SKM-1 (cell line): ENCODE results near the gene KIF12.

ENCODE experiments used
- DNase-seq: peaks from one replicate; lab custom pipeline; 2025; ENCODE audit not compliant: unreplicated experiment; lab: John Stamatoyannopoulos, UW

The KIF12 gene

DNA sequence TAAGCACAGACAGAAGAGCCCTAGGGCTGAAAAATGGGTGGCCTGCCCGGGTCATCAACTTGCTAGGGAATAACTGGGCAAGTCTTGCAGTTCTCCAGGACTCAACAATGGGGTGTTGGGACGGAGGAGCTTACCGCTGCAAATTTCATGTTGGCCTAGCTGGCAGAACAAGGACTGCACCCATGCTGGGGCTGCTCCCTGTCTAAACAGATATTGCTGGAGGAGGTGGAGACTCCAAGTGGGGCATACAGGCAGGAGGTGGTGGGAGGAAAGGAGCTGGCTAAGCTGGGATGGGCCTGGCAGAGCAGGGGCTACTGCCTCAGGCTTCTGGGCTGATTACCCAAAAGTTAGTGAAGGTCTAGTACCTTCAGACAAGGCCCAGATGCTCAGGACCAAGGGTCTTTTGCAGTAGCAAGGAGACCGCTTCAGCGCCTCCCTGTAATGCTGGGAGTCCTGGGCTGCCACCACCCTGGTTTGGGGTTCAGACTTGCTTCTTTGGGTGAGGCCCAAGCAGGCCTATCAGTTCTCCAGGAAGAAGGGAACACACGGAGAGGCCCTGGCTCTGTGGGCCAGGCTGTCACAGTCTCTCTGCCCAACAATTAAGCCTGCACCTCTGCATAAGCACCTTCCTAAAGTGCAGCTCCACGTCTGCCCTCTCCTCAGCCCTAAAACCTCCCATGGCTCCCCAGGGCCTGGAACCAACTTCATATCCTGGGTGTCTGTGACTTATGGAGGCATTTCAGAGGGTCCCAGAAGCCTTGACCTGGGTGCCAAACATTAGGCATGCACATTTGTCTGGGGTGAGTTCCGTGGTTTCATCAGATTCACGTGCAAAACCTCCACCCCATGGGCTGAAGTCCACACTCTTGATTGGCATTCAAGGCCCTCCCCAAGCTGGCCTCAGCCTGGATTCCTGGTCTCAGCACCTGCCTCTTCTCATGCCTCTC, 24.2 kb upstream of the KIF12 start:
- no peak for DNase-seq

DNA sequence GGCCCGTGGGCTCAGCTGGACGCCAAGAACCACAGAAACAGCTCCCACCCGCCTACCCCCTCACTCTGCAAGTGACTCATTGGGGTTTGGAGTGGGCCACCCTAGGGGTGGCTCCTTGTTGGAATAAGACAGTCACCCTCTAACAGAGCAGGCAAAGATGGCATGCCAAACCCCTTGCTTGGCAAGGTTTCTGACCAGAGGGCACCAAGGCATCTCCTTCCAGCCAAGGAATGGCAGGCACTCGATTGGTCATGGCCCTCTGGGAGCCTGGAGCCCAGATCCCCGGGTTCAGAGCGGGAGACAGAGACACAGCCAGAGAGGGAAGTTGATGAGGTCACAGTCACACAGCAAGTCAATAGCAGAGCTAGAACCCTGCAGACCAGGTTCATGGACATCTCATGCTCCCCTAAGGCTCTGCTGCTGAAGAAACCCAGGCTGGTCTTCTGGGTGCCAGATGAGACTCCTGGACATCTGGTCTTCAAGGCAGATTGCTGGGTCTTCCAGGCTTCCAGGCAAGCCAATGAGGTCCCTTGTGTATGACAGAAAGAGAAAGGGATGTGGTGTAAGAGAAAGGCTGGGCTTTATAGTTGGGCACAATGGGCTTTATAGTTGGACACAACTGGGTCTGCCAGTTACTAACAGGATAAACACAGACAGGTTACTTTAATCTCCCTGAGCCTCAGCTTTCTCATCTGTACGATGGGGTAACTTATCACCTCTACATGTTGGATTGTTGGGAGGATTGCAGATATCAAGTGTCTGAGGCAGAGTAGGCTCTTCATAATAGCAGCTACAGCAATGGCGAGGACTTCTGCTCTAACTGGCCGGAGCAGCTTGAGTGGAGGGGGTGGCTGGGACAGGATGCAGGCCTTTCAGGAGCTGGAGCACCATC, 23.3 kb upstream of the KIF12 start:
- no peak for DNase-seq

DNA sequence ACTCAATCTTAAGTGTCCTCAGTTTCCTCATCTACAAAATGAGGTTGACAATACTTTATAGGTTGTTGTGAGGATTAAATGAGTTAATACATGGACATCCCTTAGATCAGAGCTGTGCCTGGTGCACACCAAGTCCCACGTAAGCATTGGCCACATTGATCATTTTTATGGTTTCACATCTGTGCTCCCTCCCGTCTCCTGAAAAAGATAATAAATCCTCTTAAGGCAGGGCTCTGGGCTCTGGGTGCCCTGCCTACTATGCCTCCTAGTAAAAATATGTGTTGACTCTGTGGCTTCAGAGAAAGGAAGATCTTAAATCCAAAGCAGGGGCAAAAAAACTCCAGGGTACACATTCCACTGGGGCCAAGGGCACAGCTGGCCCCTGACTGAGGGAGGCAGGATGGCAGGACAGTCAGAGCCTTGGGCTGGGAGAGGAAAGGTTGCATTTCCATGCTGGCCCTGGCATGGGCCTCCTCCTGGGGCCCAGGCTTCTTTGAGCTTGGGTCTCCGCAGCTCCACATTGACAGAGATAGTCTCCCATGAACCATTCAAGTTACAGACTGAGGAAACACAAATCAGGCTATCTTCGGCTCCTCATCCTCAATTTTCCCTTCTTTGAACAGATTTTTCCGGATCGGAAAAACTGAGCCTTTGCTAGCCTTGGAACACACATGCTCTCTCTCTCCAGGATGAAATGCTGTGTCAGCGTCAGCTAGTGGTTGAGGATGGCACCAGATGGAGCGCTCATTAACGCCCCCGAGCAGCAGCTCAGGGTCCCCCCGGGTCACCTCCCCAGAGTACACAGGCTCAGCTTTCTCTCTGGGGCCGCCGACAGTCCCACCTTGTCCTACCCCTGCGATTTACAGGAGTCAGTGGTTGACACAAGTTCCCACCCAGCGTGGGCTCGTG, 22.4 kb upstream of the KIF12 start:
- DNase-seq: no peak

DNA sequence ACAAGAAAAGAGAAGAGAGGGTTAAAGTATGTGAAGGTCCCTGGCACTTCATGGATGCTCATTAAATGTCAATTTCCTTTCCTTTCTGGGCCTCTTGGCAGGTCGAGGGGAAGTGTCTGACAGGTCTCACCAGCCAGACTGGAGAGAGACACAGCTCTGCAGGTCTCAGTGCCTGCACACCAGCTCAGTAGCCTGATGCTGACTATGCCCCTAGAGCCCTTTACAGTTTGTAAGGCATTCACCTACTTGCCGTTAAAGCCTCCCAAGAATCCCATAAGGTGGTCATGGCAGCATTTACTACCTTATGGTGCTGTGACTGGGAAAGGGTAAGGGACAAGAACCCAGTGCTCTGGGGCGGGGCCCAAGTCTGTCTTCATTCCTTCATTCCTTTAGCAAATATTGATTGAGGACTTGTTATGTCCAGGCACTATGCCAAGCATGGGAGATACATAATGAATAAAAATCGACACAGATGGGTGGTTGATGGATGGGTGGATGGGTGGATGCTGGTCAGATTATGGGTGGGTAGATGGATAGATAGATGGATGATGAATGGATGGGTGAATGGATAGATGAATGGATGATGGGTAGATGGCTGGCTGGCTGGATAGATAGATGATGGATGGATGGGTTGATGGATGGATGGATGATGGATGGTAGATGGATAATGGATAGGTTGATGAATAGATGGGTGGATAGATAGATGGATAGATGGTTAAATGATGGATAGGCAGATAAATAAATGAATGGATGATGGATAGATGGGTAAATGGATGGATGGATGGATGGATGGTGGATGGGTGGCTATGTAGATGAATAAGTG, 21.3 kb upstream of the KIF12 start:
- no peak for DNase-seq

DNA sequence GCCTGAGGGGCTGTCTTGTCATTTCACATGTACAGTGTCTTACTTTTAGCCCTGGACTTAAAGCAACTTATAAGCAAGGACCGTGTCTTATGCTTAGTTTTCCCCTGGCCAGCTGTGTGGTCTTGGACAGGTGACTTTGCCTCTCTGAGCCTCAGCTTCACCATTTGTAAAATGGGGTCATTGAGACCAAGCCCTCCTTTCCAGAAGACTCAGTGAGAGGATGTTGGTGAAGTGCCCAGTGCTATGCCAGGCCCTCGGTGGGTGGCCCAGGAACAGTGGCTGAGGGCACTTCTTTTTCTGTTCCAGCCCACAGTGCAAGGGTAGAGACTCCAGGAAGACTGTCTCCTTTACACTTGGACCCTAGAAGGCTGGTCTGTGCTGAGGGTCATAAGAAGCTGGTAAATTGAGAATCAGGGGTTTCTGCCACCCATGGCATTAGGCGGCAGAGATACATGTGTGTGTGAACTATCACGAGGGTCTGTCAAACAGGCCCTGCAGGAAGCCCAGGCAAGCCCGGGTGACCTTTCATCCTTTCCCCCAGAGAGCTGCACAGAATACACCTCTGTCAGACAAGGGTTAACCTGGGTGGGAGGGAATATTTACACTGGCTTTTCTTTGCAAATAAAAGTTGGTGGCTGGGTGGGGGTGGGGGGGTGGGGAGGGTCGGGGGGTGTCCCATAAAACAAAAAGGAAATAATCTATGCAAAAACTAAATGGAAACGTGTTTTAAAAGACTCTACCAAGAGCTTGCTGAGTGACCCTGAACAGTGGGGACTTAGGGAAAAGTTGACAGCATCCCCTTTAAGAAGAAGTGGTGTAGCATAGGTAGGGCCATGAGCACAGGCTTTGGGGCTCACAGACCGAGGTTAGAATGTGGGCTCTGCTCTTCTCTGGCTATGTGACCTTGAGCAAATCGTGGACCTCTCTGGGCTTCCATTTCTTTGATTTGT, 20.4 kb upstream of the KIF12 start:
- no peak for DNase-seq

DNA sequence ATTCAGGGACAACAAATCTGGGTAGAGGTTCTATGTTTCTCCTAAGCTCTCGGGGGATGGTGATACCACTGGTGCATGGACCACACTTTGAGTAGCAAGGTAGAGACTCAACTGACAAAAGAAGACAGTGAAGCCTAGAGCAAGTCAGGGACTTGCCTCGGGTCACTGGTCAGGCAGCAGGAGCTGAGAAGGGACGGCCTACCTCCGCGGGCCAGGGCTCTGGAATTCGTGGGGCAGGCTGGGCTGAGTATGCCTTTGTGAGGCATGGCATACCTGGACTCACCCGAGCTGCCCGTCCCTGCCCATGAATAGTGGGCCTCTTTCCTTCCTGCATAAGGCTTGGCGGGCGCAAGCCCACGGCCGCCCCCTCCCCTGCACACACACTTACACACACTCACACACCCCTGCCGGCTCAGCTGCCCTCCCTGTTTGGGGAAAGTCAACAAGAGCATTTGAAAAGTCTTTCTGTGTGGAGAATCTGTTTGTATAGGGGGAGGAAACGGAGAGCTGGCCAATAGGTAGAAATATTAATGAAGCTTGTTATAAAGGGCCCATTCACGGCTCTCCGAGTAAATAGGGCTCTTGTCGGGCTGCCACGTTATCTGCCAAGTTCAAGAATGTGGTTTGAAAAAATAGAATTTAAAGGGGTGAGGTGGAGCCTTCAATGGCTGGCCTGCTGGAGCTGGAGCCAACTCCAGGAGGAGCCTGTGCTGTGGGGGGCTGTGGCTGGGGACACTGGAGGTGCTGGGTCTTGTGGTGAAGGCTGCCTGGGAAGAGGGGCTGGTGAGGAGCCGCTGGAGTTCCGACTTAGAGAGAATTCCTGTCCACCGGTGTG, 19.1 kb upstream of the KIF12 start:
- DNase-seq: no peak

DNA sequence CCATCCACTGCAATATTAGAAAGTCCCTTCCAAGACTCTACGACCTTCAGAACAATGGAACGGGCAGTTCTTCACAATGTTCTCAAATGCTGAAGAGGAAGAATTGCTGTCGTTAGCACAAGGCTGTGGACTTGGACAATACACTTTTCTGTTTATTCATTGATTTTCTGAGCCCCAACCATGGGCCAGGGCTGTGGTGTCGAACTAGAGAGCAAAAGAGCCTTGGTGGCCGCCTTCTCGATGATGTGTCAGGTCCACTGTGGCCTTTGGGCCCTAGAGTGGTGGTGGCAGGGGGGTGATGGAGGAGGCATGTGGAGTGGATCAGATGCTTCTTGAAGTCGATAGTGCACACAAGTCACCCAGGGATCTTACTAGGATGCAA, 18.5 kb upstream of the KIF12 start:
- no peak for DNase-seq

DNA sequence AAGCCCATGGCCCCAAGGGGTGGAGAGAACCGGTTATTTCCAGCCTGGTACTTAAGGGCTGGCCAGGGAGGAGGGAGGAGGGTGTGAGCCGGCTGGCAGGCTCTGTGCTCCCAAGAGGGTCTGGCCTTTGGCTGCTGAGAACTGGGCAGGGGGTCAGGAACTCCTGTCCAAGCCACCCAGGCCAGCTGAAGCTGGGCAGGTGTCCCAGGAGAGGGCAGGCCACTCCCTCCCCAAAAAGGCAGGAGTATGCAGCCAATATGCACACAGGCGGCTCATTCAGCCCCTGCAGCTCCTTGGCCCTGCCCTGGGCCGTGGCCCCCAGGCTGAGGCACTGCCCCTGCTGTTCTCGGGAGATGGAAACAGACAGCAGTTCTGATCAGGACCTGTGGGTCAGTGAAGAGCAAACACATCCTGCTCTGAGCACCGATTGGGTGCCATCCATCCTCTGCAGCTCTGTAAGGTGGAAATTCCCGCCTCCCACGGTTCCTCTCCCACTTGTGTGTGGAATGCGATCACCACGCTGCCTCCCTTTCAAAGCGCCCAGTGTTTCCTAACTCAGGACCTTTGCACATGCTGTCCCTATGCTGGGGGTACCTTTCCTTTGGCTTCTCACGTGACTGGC, 17.1 kb upstream of the KIF12 start:
- no peak for DNase-seq

DNA sequence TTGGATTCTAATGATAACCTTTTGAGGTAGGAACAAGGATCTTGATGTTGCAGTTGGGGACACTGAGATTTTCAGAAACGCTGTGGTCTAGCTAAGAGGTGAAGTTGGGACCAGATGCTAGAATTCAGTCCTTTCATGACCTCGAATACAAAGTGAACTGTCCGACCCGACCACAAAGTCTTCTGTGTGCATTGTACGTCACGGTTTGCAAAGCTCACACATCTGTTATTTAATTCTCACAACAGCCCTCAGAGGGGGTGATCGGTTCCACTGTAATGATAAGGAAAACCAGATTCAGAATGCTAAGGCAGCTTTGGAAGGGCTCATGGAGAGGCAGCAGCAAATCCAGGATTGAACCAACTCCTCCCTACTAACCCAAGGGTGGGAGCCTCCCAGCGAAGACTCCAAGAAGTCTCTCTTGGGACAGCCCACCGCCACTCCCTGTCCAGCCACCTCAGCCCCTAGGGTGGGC, 16.6 kb upstream of the KIF12 start:
- no peak for DNase-seq

DNA sequence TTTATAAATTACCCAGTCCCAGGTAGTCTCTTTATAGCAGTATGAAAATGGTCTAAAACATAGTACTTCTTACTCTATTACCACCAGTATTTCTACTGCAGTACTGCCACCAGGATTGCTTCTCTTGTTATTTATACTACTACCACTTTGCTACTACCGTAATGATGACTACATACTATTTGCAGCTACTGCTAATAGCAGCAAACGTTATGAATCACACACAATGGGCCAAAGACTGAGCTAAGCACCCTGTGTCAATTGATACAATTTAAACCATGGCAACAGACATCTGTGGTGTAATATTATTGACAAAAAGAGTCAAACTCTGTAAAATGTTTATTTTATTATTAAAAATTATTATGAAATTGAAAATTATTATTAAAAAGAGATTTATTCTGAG, 15.3 kb upstream of the KIF12 start:
- DNase-seq: no peak

DNA sequence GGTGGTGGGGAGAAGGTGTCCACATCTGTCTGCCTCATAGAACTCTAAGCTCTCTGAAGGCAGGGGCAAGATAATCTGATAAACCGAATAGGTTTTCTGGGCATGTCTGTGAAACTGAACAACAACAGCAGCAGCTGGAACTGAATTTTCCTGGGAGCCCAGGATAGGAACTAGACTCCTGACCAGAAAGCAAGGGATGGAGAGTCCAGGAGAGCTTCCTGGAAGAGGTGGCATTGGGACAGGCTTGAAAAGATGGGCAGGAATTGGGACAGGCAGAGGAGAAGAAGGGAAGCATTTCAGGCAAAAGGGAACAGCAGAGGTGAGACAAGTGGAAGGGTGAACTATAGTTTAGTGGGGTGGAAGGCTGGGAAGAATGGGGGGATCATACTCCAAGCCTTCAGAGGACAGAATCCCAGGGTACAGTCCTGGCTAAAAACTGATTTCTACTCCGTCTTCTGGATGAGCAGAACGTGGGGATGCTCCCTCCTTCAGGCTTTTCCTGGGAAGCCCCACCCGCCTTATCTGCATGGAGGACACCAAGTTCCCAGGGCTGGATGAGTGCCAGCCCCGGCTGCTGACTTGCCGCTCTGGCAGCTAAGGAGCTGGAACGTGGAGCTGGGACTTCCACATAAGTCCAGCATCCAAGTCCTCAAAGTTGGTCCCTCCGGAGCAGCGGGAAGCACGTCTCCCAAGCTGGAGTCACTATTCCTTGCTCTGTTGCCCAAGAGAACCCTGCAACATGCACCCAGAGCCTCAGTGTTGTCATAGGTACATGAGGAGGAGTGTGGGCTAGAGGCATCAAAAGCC, 13.9 kb upstream of the KIF12 start:
- no peak for DNase-seq

DNA sequence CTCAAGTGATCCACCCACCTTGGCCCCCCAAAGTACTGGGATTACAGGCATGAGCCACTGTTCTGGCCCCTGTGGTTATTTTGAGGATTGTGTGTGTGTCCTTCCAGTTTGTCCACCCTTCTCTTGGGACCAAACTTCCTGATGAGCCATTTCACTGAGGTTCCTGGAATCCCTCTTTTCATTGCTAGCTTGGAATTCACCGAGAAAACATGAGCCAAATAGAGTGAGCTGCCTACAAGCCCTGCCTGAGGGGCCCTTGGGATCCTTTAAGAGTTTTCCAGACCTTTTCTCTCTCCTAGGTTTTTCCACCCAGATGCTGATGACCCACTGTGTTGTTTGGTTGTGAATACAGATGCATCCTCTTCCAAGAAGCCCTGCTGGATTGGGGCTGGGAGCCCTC, 13.2 kb upstream of the KIF12 start:
- no peak for DNase-seq

DNA sequence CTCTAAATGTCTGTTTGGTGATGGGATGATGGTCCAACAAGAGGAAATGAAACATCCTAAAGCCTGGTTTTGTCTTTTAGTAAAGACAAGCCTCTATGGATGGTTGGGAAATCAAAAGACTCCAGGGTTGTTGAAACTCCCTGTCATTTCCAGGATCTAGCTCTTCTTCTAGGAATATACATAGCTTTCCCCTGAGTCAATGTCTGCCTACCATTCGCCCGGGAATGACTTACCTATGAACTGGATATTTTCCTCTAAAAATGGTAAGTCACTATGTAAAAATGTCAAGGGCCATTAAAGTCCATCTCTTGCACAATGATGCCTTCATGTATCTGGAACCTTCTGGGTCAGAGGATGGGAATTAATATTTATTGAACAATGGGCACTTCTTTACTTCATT, 11.1 kb upstream of the KIF12 start:
- DNase-seq: no peak

DNA sequence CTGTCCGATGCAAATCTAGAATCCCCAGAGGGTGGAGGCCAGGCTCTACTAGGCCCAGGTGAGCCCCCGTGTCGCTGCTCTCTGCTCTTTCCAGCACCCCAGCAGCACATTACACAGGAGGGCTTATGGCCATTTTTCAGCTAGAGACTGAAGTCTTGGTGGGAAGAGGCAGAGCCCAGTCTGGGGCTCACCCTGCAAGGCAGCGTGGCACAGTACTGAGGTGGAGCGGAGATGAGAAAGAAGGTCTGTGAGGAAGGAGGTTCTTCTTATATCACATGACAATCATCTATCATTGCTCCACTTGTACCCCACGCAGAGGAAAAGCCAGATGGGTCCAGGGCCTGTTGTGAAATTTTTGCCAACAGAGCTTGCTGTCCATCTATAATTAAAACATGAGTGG, 10.0 kb upstream of the KIF12 start:
- DNase-seq: no peak

DNA sequence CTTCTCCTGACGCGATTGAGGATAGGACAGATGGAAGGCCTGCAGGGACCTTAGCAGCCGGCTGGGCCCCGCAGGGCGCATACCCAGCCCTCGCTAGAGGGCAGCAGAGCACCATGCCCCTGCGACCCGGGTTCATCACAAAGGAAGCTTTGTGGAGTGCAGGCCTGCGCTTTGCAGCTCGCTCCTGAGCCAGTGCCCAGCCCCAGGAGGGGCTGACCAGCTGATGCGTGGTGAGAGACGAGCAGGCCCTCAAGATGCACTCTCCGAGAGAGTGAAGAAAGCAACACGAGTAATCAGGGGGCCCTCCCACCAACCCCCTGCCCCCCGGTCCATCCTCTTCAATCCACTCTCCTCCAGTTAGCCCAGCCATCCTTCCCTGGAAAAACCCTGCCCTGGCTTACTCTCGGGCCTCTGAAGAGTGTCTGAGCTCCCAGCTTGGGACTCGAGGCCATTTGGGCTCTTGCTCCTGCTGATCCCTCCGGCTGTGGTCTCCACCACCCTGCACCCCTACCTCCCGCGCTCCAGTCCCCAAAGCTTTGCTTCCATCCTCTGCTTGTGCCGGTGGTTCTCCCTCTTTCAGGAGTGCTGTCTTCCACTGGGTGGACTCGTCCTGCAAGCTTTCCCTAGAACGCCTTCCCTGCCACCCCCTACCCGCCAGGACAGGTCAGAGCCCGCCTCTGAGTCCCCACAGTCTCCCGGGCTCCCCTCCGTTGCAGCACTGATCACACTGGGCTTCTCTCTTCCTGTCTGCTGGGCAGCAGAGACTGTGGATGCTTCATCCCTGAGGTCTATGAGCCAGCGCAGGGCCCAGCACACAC, 9.1 kb upstream of the KIF12 start:
- DNase-seq: no peak
